GM19193 (cell line): Measurements from ENCODE around the gene TAS2R42.

Experiments used
- POLR2A ChIP-seq: IDR thresholded peaks from 4 replicates; pipeline ENCODE4 v1.6.1; 2011; ENCODE audit not compliant: insufficient read depth, insufficient read length; ENCODE audit errors: extremely low read depth

The TAS2R42 gene

DNA sequence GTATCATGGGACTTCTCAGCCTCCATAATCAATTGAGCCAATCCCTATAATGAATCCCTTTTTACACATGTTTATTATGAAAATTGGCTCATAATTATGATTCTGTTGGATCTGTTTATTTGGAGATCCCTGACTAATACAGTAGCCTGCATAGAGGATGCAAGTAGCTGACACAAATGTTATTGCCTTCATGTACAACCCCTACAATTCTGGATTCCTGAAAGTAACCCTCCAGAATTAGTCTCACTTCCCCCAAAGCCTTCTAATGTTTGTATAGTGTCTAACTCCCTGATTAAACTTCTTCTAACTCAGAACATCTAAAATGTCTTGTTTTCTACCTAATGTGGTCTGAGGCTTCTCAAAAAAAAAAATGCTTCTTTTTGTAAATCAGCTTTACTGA lies 22.4 kb downstream of the TAS2R42 start:
- no peak for TF ChIP-seq POLR2A

- TF ChIP-seq POLR2A = no peak
Measured at GRCh38 chr12:11162502-11162901, 24.2 kb downstream of the TAS2R42 start.

GRCh38 chr12:11158885-11159444 lies 27.8 kb downstream of the TAS2R42 start:
- no peak for TF ChIP-seq POLR2A

DNA sequence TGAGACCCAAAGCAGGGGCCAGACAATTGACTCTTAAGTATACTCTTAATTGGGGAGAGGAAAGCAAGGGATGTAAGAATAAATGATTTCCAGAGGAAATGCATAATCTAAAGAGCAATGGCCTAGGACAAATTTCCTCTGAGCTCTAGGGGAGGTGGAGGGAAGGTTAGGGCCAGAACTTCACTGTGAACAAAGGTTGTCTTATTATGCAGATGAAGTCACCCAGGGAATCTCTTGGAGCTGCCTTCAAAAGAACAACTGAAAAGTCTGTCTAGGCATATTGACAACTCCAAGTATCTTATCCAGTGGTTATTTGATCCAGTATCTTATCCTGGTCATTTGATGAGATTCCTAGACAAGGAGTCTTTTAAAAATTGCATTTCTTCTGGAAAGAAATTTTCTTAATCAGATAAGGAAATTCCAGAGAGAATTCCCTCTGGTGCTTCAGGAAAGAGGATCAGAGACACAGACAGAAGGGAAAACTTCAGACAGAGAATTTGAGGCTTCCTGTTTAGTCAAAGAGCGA lies 32.3 kb downstream of the TAS2R42 start:
- no peak for TF ChIP-seq POLR2A

DNA sequence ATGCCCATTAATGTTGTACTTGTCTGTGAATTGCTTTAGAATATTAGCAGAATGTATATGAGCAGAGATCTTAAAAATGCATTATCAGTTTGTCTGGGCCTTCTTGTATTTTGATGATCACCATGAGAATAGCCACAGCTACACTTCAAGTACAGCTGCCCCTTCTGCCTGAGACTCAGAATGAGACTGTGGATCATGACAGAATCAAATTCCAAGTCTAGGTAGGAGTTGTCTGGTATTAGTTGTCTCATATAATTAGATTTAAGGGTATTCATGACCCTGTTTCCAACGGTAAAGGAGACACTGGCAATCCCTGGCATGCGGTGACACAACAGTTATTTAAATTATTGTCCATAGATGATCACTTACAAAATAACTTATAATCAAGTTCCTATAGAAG lies 34.0 kb downstream of the TAS2R42 start:
- TF ChIP-seq POLR2A = no peak

DNA sequence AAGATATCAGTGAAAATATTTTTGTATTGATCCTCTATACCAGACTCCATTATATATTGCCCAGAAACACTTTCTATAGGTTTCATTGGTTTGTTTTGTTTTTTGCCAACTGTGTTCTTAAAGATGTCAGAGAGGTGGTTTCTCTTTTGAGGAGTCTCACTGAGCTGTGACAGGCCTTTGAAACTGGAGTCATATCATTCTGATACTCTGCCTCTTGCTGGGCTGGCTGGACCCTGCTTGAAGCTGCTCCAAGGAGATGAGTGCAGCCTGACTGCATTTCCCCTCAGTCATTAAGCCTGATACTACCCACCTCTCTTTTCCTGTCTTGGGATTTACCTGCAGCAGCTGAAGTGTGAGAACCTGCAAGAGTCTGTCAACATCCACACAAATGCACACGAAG lies 35.9 kb downstream of the TAS2R42 start:
- no peak for TF ChIP-seq POLR2A

DNA sequence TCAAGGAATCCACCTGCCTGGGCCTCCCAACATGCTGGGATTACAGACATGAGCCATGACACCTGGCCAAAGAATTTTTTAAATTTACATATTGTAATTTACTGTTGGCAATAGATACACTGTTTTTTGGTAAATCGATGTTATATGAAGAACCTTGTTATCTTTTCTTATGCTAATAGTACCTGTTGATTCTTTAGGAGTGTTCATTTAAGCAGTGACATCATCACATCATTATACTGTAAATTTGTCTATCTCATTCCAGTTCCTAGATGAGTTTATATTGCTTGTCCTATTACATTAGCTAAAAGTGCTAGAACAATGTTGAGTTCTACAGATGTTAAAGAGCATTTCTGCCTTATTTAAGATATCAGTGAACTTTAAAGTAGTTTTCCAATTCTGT lies 39.3 kb downstream of the TAS2R42 start:
- TF ChIP-seq POLR2A = no peak

DNA sequence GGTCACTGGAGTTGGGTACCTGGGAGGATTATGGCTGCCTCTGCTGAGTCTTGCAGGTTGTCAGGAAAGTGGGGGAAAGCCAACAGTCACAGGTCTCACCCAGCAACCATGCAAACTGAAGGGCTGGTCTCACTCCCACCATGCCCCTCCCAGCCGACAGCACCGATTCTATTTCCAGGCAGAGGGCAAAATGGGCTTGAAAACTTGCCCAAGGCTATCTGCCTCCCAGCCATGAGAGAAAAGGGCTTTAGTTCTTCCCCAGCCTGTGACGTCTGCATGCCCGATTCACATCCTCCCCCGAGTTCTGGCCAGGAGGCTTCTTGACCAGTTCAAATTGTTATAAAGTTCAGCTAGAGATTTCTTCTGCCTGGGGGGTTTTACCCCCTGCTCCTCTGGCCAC lies 42.4 kb downstream of the TAS2R42 start:
- no peak for TF ChIP-seq POLR2A

DNA sequence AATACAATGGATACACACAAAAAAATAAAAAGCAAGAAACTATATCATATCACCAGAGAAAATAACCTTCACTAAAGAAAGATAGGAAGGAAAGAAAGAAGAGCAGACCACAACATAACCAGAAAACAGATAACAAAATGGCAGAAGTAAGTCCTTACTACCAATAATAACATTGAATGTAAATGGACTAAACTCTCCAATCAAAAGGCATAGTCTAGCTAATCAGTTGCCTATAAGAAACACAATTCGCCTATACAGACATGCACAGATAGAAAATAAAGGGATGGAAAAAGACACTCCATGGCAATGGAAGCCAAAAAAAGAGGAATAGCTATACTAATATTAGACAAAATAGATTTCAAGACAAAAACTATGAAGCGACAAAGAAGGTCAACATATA lies 43.4 kb downstream of the TAS2R42 start:
- TF ChIP-seq POLR2A = no peak

DNA sequence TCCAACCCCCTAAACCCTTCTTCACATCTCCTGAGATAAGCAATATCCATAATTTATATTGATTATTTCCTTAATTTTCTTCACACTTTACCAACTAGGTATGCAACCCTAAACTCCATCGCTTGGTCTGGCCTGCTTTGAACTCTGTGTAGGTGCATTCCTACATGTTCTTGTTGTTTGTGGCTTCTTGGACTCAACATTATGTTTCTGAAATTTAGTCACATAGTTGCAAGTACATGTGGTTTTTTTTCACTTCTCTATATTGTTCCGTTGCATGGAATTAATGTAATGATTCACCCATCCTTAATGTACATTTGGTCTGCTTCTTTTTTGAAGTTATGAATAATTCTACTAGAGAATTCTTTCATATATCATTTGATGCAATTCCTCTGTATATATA lies 50.7 kb downstream of the TAS2R42 start:
- no peak for TF ChIP-seq POLR2A
